NCI-H460 (cell line): ENCODE data around the gene FBXL14. TPM values are rescaled to one million over a fixed set of nuclear protein-coding genes. Genes with fewer than 3 reads are reported as not detected.

Experiments
- DNase-seq: peaks from one replicate; pipeline ENCODE4 v3.0.0-alpha.2; 2016; ENCODE audit warnings: low read depth; ENCODE audit errors: extremely low read depth
- total RNA-seq: library from RNA; depleted of rRNA; stranded (reverse); fragments of >200 nt; shearing (Covaris generic); gene quantifications from 2 replicates; pipeline ENCODE4 v1.2.3, GENCODE V29; 2014

FBXL14 gene
- total RNA-seq, 1 experiment from 2014 or later: 15.1 TPM

DNA sequence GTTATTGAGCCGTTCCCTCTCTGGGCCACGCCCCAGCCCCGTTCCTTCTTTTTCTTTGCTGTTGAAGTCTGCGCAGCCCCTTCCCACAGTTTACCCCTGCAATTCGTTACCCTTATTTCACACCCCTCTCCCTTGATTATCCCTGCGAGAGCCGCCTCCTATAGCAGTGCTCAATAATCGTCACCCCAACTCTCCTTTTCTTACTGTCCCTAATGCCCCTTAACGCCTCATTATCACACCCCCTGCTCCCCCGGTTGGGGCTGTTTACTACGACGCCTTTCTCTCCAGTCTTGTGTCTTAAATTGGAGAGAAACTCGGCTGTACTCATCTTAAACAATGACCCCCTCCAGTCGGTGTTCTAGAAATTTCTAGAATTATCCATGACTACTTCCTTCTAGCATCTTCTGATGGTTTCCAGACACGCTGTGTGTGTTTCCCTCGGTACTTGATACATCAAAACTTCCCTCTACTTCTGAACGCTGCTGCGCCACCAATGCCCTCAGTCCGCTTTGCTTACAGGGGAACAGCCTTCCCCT, 713 bp upstream of the FBXL14 start:
- no peak for DNase-seq

DNA sequence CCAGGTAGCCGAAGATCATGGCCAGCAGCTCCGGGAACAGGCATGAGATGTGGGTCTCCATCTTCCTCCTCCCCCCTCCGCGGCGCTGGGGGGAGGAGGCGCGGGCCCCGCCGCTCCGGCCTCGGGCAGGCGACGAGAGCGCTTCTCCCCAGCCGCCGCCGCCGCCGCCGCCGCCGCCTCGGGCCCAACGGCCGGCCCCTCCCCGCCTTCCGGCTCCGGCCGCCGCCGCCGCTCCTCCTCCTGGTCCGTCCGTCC, 448 bp downstream of the FBXL14 start:
- no peak for DNase-seq

GRCh38 chr12:1593174-1594005, 991 bp downstream of the FBXL14 start:
- no peak for DNase-seq

- no peak for DNase-seq
Measured at GRCh38 chr12:1592444-1593173, 1.8 kb downstream of the FBXL14 start.

GRCh38 chr12:1591543-1591942, 2.8 kb downstream of the FBXL14 start:
- DNase-seq: no peak

DNA sequence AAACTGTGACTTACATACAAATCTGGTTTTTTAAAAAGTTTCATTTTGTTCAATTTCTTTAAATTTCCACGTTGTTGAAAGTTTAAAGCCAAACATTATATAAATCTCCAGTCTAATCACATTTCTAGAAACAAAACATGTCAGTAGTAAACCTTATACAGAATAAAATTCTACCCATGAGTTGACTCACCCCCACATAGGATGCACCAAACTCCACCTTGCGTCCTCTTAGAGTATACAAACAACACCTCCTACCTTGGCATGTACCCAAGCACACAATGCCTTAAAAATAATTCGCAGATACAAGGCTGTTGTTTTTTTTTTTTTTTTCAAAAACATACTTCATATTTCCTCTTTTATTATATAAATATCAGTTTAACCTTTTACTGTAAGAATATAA, 3.3 kb downstream of the FBXL14 start:
- DNase-seq: peak; percentile 30

- no peak for DNase-seq
Measured at GRCh38 chr12:1590221-1590979, 4.0 kb downstream of the FBXL14 start.

GRCh38 chr12:1588575-1588947, 5.8 kb downstream of the FBXL14 start:
- DNase-seq: no peak

- DNase-seq: no peak
Measured at GRCh38 chr12:1587927-1588574, 6.3 kb downstream of the FBXL14 start.

DNA sequence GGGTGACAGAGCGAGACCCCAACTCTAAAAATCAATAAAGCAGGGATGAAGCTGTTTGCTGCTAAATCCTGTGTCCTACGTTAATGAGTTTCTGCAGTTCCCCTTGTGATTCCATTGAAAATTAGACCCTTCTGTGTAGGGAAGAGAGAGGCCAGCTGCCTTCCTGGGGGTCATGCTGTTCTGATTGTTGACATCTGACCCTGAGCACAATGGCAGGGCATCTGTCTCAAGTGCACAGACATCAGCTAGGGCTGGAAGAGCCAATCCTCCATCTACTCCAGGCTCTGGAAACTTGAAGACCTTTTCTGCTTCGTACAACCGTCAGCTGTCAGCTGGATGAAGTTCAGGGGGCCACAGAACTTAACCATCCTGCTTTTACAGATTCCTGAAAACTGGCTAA, 10.1 kb downstream of the FBXL14 start:
- no peak for DNase-seq

DNA sequence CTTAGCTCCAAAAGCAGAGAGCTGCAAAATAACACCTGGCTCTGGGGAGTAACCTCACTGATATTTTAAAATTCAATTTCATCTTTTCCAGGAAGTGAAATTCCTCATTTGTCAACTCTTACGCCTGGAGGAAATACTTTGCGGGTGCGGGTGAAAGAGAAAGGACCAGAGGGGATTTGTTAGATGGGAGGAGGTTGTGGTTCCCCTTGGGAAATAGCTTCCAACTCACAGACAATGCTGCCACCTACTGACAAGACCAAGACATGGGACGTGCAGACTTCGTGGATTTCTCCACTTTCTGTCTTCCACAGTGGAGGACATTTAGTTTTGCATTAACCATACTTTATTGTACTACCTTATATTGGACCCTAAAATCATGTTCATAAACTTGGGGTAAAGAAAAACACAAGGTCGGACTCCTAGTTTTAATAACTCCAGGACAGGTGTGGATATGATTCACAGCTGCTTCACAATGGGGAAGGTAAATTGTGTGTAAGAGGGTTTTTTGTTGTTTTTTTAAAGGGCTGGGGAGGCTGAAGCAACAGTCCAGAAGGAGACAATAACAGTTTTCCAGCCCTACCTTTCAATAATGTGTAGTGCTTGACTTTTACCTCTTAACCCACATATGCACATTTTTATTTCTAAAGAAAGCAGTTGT, 10.8 kb downstream of the FBXL14 start:
- peak; percentile 81 for DNase-seq

DNA sequence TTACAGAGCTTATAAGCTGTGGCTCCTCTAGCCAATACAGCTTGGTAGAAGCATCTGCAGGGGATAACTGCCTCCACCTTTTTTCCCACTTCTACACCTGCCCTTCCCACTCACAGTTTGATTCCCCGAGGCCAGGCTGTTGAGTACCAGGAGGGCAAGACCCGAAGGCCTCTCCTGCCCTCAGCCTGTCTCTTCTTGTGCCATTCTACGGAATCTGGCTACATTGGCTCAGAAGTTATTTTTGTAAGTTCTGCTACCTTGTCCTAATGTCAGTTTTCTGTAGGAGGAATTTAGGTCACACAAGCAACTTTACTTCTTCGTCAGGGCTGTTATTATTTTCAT, 11.7 kb downstream of the FBXL14 start:
- no peak for DNase-seq

GRCh38 chr12:1581973-1582708, 12.2 kb downstream of the FBXL14 start:
- no peak for DNase-seq

DNA sequence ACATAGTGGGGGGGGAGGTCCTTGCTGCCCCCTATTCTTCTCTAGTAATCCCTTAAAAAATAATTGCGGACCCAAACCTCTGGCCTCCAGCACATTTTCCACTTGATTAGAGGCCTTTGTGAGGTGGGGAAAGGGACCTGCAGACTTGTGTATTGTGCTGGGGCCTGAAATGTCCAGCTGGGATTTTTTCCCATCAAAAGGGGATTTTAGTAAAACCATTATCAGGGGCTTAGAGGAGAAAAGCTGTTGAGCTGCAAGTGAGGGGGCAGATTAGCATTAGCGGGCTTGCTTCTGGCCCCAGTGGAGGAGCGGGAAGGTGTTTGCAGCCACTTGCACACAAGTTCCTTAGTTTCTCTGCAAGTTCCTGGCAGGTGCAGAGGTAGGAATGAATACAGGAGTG, 13.9 kb downstream of the FBXL14 start:
- no peak for DNase-seq

DNA sequence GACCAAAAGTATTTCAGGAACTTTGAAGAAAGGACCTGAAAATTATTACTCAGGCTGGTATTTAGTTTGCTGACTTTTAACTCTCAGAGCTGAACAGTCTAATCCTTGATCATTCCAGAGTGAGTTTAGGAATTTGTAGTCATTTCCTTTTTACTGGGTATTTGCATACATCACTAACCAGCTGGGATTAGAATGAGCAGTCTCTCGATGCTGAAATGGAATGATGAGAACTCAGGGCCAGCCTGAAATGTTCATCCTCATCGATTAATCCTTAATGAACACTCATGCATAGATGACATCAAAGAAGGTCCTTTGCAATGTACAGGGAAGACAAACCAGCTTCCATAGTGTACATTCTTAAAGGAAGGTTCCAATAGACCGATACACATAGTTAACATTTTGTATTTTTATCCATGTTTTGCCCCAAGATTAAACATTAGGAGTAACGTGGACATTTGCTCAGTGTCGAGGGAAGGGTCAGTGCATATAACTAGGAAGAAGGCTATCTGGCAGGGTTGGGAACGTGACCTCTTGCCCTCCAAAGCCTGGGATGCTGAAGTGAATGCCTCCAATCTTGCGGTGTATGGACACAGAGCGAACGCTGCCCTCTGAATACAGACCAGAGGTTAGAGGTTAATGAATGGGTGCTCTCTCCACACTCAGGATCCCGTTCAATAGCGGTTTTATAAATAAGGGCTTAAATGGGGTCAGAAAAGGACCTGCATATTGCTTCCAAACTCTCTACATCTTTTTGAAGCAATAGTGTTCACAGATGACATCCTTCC, 14.5 kb downstream of the FBXL14 start:
- no peak for DNase-seq

GRCh38 chr12:1576410-1577241, 17.8 kb downstream of the FBXL14 start:
- DNase-seq: no peak

- DNase-seq: no peak
Measured at GRCh38 chr12:1575408-1576401, 18.7 kb downstream of the FBXL14 start.
